GM12878 (cell line): Measurements from ENCODE around the gene GAK. TPM values are rescaled to one million over a fixed set of nuclear protein-coding genes. Genes with fewer than 3 reads are reported as not detected.

Experiments used
- ATAC-seq: fragments of 200-7000 bp; cut with Tn5 transposase; 3 replicates; pipeline ENCODE4 v1.9.1; 2020; ENCODE audit warnings: mild to moderate bottlenecking, moderate library complexity
- BruUV-seq: library from RNA; stranded (reverse); fragments of 400-500 nt; replicated peaks from 2 replicates; lab custom pipeline; 2021; lab: Mats Ljungman, UMichigan
- CTCF ChIA-PET: fragments of 300-600 bp; sonication (Branson Sonifier 250); formaldehyde crosslinking; extraction: SDS; loops from one replicate; lab custom pipeline; 2021; ENCODE audit warnings: inconsistent platforms; lab: Yijun Ruan, JAX
- POLR2A ChIA-PET: fragments of 350-600 bp; formaldehyde crosslinking; extraction: SDS; loops from one replicate; lab custom pipeline; 2021; ENCODE audit warnings: inconsistent platforms; lab: Charles Lee
- RAD21 ChIA-PET: fragments of 300-600 bp; sonication (Branson Sonifier 250); formaldehyde crosslinking; loops from one replicate; lab custom pipeline; 2023; ENCODE audit warnings: antibody characterized with exemption; ENCODE audit not compliant: unreplicated experiment; lab: Charles Lee
- SMC1A ChIA-PET: fragments of 300-600 bp; sonication (Branson Sonifier 250); formaldehyde crosslinking; loops from one replicate; lab custom pipeline; 2023; ENCODE audit not compliant: unreplicated experiment, uncharacterized antibody; lab: Charles Lee
- DNase-seq: peaks from one replicate; pipeline ENCODE4 v3.0.0-alpha.2; 2011; ENCODE audit warnings: low read depth, low spot score
- FAIRE-seq: peaks from 3 replicates; lab custom pipeline; 2011; peaks lifted over from hg19 to GRCh38; lab: Jason Lieb, UNC
- H2AFZ ChIP-seq: 2 replicates; pipeline ENCODE4 v1.6.0; 2011; ENCODE audit warnings: low read depth, low read length, control low read depth; ENCODE audit not compliant: control insufficient read depth
- H3K27ac ChIP-seq: 2 replicates; pipeline ENCODE4 v1.5.1; 2011; ENCODE audit warnings: control low read depth; ENCODE audit not compliant: control insufficient read depth, insufficient read depth
- H3K27me3 ChIP-seq, 2 experiments: replicated peaks in 1 of 2; 2 replicates each; pipeline versions ENCODE4 v1.6.0 to v1.6.1; 2011; ENCODE audit warnings: low read length in 1 of 2; ENCODE audit not compliant: control insufficient read depth in 2 of 2, insufficient read depth in 2 of 2
- H3K36me3 ChIP-seq, 2 experiments: 2 replicates each; pipeline ENCODE4 v1.5.1; 2011; ENCODE audit warnings: low read length in 1 of 2; ENCODE audit not compliant: control insufficient read depth in 2 of 2, insufficient read depth in 2 of 2
- H3K4me1 ChIP-seq: 2 replicates; pipeline ENCODE4 v1.6.1; 2011; ENCODE audit warnings: mild to moderate bottlenecking, low read length, moderate library complexity, mixed read lengths; ENCODE audit not compliant: control insufficient read depth, insufficient read depth
- H3K4me2 ChIP-seq: 2 replicates; pipeline ENCODE4 v1.6.0; 2011; ENCODE audit warnings: control low read depth; ENCODE audit not compliant: control insufficient read depth, insufficient read depth
- H3K4me3 ChIP-seq: fragments of 200-600 bp; sonication (generic); 2 replicates; pipeline ENCODE4 v1.5.1; 2016
- H3K79me2 ChIP-seq: 2 replicates; pipeline ENCODE4 v1.6.0; 2011; ENCODE audit warnings: low read length; ENCODE audit not compliant: control insufficient read depth, insufficient read depth
- H3K9ac ChIP-seq: 2 replicates; pipeline ENCODE4 v1.8.0; 2011; ENCODE audit warnings: low read length, control low read depth, mixed read lengths; ENCODE audit not compliant: control insufficient read depth, insufficient read depth
- H3K9me3 ChIP-seq: replicated peaks from 3 replicates; pipeline ENCODE4 v1.5.1; 2011; ENCODE audit warnings: mild to moderate bottlenecking, low read length; ENCODE audit not compliant: control insufficient read depth, insufficient read depth
- H4K20me1 ChIP-seq: 2 replicates; pipeline ENCODE4 v1.6.0; 2011; ENCODE audit not compliant: control insufficient read depth, insufficient read depth
- BACH1 ChIP-seq: fragments of 450-650 bp; IDR thresholded peaks from 2 replicates; pipeline ENCODE4 v1.6.1; 2017; ENCODE audit warnings: mild to moderate bottlenecking, borderline replicate concordance
- CBX3 ChIP-seq: fragments of 200-600 bp; sonication (generic); IDR thresholded peaks from 2 replicates; pipeline ENCODE4 v1.6.1; 2016; ENCODE audit warnings: low read depth, borderline replicate concordance
- GABPA ChIP-seq: IDR thresholded peaks from 2 replicates; pipeline ENCODE4 v1.6.1; 2014; ENCODE audit warnings: antibody characterized with exemption, low read depth, mild to moderate bottlenecking, inconsistent platforms
- HSF1 ChIP-seq: fragments of 150-350 bp; IDR thresholded peaks from 2 replicates; pipeline ENCODE4 v1.6.1; 2014; ENCODE audit warnings: mild to moderate bottlenecking, low read depth, low read length
- IKZF2 ChIP-seq, 2 experiments: fragments of 450-650 bp; IDR thresholded peaks; 2 replicates each; pipeline ENCODE4 v1.6.1; 2017; ENCODE audit warnings: mild to moderate bottlenecking in 2 of 2, moderate library complexity in 2 of 2
- JUNB ChIP-seq: IDR thresholded peaks from 2 replicates; pipeline ENCODE4 v1.6.1; 2016; ENCODE audit warnings: antibody characterized with exemption, mild to moderate bottlenecking
- RUNX3 ChIP-seq: IDR thresholded peaks from 2 replicates; pipeline ENCODE4 v1.6.1; 2012; ENCODE audit warnings: low read length, inconsistent platforms
- USF1 ChIP-seq: IDR thresholded peaks from 2 replicates; pipeline ENCODE4 v1.6.1; 2011; ENCODE audit warnings: borderline replicate concordance, low read depth, mild to moderate bottlenecking, moderate library complexity, mixed read lengths, low read length; ENCODE audit not compliant: insufficient read depth; ENCODE audit errors: extremely low read length
- ZBTB33 ChIP-seq: fragments of 450-650 bp; IDR thresholded peaks from 2 replicates; pipeline ENCODE4 v1.6.1; 2017; ENCODE audit warnings: mild to moderate bottlenecking
- WGBS: methylation state at CpG from one replicate; pipeline ENCODE4 v1.1.6; 2016; ENCODE audit warnings: low lambda C conversion rate; ENCODE audit not compliant: insufficient replicate concordance, insufficient coverage; ENCODE audit errors: missing lambda C conversion rate; 5-methylcytosine and 5-hydroxymethylcytosine counted together
- in situ Hi-C: fragments of 300-500 bp; cut with MboI; formaldehyde crosslinking; loops from 9 replicates; pipeline ENCODE4 v1.14.3; 2018; ENCODE audit warnings: mixed read lengths
- intact Hi-C: fragments of 100-400 bp; cut with micrococcal nuclease; formaldehyde crosslinking; loops from one replicate; pipeline ENCODE4 v1.14.2; 2022; ENCODE audit not compliant: unreplicated experiment
- polyA plus RNA-seq, 11 experiments: library from polyadenylated mRNA; depleted of rRNA in 4 of 11; unstranded in 6 of 11; stranded (reverse) in 5 of 11; fragments of >200 nt; fragmentation: Nextera tagmentation in 4 of 11; fragmentation: Illumina TruSeq in 1 of 11; extraction: Ambion mirVana in 4 of 11; extraction: Trizol in 1 of 11; gene quantifications; 1 replicate in 1 of 11; 2 replicates in 10 of 11; pipeline versions ENCODE4 v1.2.1 to v1.2.3, GENCODE V29; 2011 to 2016; ENCODE audit warnings: inconsistent platforms in 2 of 11, missing spikeins in 2 of 11, low read depth in 1 of 11
- total RNA-seq, 4 experiments: library from RNA; depleted of rRNA in 3 of 4; stranded (reverse); fragments of >200 nt in 3 of 4; fragmentation: Illumina TruSeq in 1 of 4; extraction: Trizol in 1 of 4; gene quantifications; 2 replicates each; pipeline versions ENCODE4 v1.2.1 to v1.2.3, GENCODE V29; 2013 to 2021

The GAK gene
- total and polyA plus RNA-seq, 10 of the 15 experiments (the other 5 are each of a cell fraction or from before 2014, with no cell fraction given), result 0.82 to 127 (median 53.8) TPM

- no peaks in the 10 kb centered on the region for H4K20me1 ChIP-seq
- no peak for FAIRE-seq
- no TSS peak for BruUV-seq
- no peak for ATAC-seq
- ChIA-PET RAD21 (no interaction called here), SMC1A (no interaction called here), CTCF (no interaction called here), POLR2A (no interaction called here)
- H3K27ac ChIP-seq, result no peak overlapping the region
- in situ Hi-C loops, result no loop called here
- intact Hi-C loops, result no loop called here
- H3K4me2 ChIP-seq, result no peak overlapping the region
- H3K9ac ChIP-seq, result no peak overlapping the region
- no peaks in the 10 kb centered on the region for H3K4me1 ChIP-seq
- no peaks in the 10 kb centered on the region for H3K9me3 ChIP-seq
- H3K79me2 ChIP-seq, result no peaks in the 10 kb centered on the region
- H2AFZ ChIP-seq, result no peak overlapping the region
- H3K27me3 ChIP-seq, result no peaks in the 10 kb centered on the region
- 88% methylated on average over 21 of the region's 21 CpGs for WGBS
- no peak for DNase-seq
- no peak overlapping the region for H3K4me3 ChIP-seq
- H3K36me3 ChIP-seq, result no peaks in the 10 kb centered on the region
- TF ChIP-seq CBX3 (no peak), USF1 (no peak)
Observed at GRCh38 chr4:965766-966134, 33.6 kb upstream of the GAK start.

GRCh38 chr4:965048-965765 is 33.1 kb upstream of the GAK start:
- no peak for TF ChIP-seq ZBTB33
- TF ChIP-seq BACH1, result no peak
- no peak for TF ChIP-seq RUNX3
- TF ChIP-seq JUNB, result no peak
- no peak for TF ChIP-seq IKZF2 (IDR thresholded peaks at IDR 0.05)
- no peak for TF ChIP-seq GABPA
- no peak for TF ChIP-seq HSF1
- H3K9ac ChIP-seq, result no peak overlapping the region
- no peak overlapping the region for H3K4me3 ChIP-seq
- no peak overlapping the region for H2AFZ ChIP-seq
- FAIRE-seq (no peak), DNase-seq (no peak), ATAC-seq (no peak; the same call in 2 of the 3 replicates)
- RAD21 ChIA-PET, result no interaction called here
- H3K27me3 ChIP-seq, result no peaks in the 10 kb centered on the region
- 82% methylated on average over 25 of the region's 26 CpGs for WGBS
- H4K20me1 ChIP-seq, result no peaks in the 10 kb centered on the region
- no peaks in the 10 kb centered on the region for H3K36me3 ChIP-seq
- no peaks in the 10 kb centered on the region for H3K9me3 ChIP-seq
- no TSS peak for BruUV-seq
- POLR2A ChIA-PET, result no interaction called here
- no peaks in the 10 kb centered on the region for H3K79me2 ChIP-seq
- no peak overlapping the region for H3K27ac ChIP-seq
- H3K4me1 ChIP-seq, result no peaks in the 10 kb centered on the region
- H3K4me2 ChIP-seq, result no peak overlapping the region
- in situ Hi-C loops (no loop called here), intact Hi-C loops (no loop called here)
- CTCF ChIA-PET, result no interaction called here
- SMC1A ChIA-PET, result interaction anchor here (0.6 kb wide), 1 partner anchor 239 kb away, joined by 3 read pairs; no protein-coding TSS in a partner anchor
